Neural progenitor cell (in vitro differentiated cells): ENCODE measurements around the gene EBP. TPM values are rescaled to one million over a fixed set of nuclear protein-coding genes. Genes with fewer than 3 reads are reported as not detected.

ENCODE experiments used
- DNase-seq: peaks from one replicate; pipeline ENCODE4 v3.0.0-alpha.2; 2016; ENCODE audit warnings: low spot score
- H2AFZ ChIP-seq: fragments of 200-600 bp; sonication (generic); replicated peaks from 2 replicates; pipeline ENCODE4 v1.6.1; 2016; ENCODE audit warnings: antibody characterized with exemption
- H3F3A ChIP-seq: fragments of 200-600 bp; sonication (generic); 2 replicates; pipeline ENCODE4 v1.6.1; 2016; ENCODE audit warnings: antibody characterized with exemption, low read depth
- H3K27ac ChIP-seq: fragments of 200-600 bp; sonication (generic); 2 replicates; pipeline ENCODE4 v1.5.1; 2016; ENCODE audit warnings: mild to moderate bottlenecking
- H3K27me3 ChIP-seq: fragments of 200-600 bp; sonication (generic); 2 replicates; pipeline ENCODE4 v1.6.1; 2016; ENCODE audit warnings: mild to moderate bottlenecking, moderate library complexity
- H3K36me3 ChIP-seq: fragments of 200-600 bp; sonication (generic); 2 replicates; pipeline ENCODE4 v1.5.1; 2016
- H3K4me1 ChIP-seq: fragments of 200-600 bp; sonication (generic); 2 replicates; pipeline ENCODE4 v1.6.1; 2016; ENCODE audit warnings: mixed run types
- H3K4me2 ChIP-seq: fragments of 200-600 bp; sonication (generic); 2 replicates; pipeline ENCODE4 v1.6.1; 2016
- H3K4me3 ChIP-seq: fragments of 200-600 bp; sonication (generic); 2 replicates; pipeline ENCODE4 v1.5.1; 2016
- H3K79me2 ChIP-seq: fragments of 200-600 bp; sonication (generic); 2 replicates; pipeline ENCODE4 v1.6.1; 2016; ENCODE audit warnings: low read depth
- H3K9ac ChIP-seq: fragments of 200-600 bp; sonication (generic); 2 replicates; pipeline ENCODE4 v1.6.1; 2016
- H3K9me3 ChIP-seq: fragments of 200-600 bp; sonication (generic); 2 replicates; pipeline ENCODE4 v1.5.1; 2016; ENCODE audit warnings: low read depth
- H4K20me1 ChIP-seq: fragments of 200-600 bp; sonication (generic); 2 replicates; pipeline ENCODE4 v1.6.1; 2016; ENCODE audit warnings: low read depth
- H3K27ac Mint-ChIP-seq: 3 replicates; pipeline ENCODE4 v1.8.0; 2021; ENCODE audit warnings: mixed read lengths
- H3K27me3 Mint-ChIP-seq: 2 replicates; pipeline ENCODE4 v1.8.0; 2022; ENCODE audit warnings: low read depth, mild to moderate bottlenecking, inconsistent platforms, moderate library complexity, mixed read lengths; ENCODE audit not compliant: insufficient read depth
- H3K36me3 Mint-ChIP-seq: 3 replicates; pipeline ENCODE4 v1.8.0; 2021; ENCODE audit warnings: mixed read lengths
- H3K4me1 Mint-ChIP-seq: 3 replicates; pipeline ENCODE4 v1.8.0; 2021; ENCODE audit warnings: mixed read lengths
- H3K4me3 Mint-ChIP-seq: 3 replicates; pipeline ENCODE4 v1.8.0; 2021; ENCODE audit warnings: mild to moderate bottlenecking, moderate library complexity, mixed read lengths
- H3K9me3 Mint-ChIP-seq: 3 replicates; pipeline ENCODE4 v1.8.0; 2020; ENCODE audit warnings: mixed read lengths
- CTCF ChIP-seq: fragments of 200-600 bp; sonication (generic); IDR thresholded peaks from 2 replicates; pipeline ENCODE4 v1.5.1; 2017; ENCODE audit warnings: antibody characterized with exemption, mild to moderate bottlenecking
- EZH2 ChIP-seq: fragments of 200-600 bp; sonication (generic); IDR thresholded peaks from 2 replicates; pipeline ENCODE4 v1.6.1; 2017; ENCODE audit warnings: antibody characterized with exemption, mild to moderate bottlenecking, moderate library complexity
- EZH2phosphoT487 ChIP-seq: fragments of 200-600 bp; sonication (generic); IDR thresholded peaks from 2 replicates; pipeline ENCODE4 v1.6.1; 2017; ENCODE audit warnings: antibody characterized with exemption
- total RNA-seq: library from RNA; depleted of rRNA; stranded (reverse); fragments of >200 nt; gene quantifications from 2 replicates; pipeline ENCODE4 v1.2.3, GENCODE V29; 2015; ENCODE audit warnings: low replicate concordance

The EBP gene
- total RNA-seq, 1 donor from 2014 or later = 74.6 TPM

GRCh38 chrX:48473704-48473990, 48.0 kb upstream of the EBP start:
- no peaks in the 10 kb centered on the region for H3K36me3 ChIP-seq
- H3K9me3 ChIP-seq = no peaks in the 10 kb centered on the region
- H3K9ac ChIP-seq = no peak overlapping the region
- no peak overlapping the region for H3K27ac ChIP-seq
- H2AFZ ChIP-seq = no peak overlapping the region
- H3K79me2 ChIP-seq = peaks cover 22% of the 10 kb centered on the region
- H4K20me1 ChIP-seq = no peaks in the 10 kb centered on the region
- H3K4me3 ChIP-seq = no peak overlapping the region
- peak overlapping the region; percentile 71 for H3K4me3 Mint-ChIP-seq
- H3K27ac Mint-ChIP-seq = no peak overlapping the region
- peaks cover 3% of the 10 kb centered on the region for H3K36me3 Mint-ChIP-seq
- H3K27me3 Mint-ChIP-seq = peaks cover 7% of the 10 kb centered on the region
- H3F3A ChIP-seq = peaks cover 15% of the 10 kb centered on the region
- no peak for DNase-seq
- no peak overlapping the region for H3K4me2 ChIP-seq
- H3K9me3 Mint-ChIP-seq = peaks cover 20% of the 10 kb centered on the region
- H3K4me1 ChIP-seq = peaks cover 15% of the 10 kb centered on the region
- no peaks in the 10 kb centered on the region for H3K27me3 ChIP-seq
- peaks cover 36% of the 10 kb centered on the region for H3K4me1 Mint-ChIP-seq
- no peak for TF ChIP-seq CTCF

GRCh38 chrX:48474127-48474526, 47.5 kb upstream of the EBP start:
- peaks cover 15% of the 10 kb centered on the region for H3K4me1 ChIP-seq
- H3K36me3 ChIP-seq = no peaks in the 10 kb centered on the region
- H3F3A ChIP-seq = peaks cover 15% of the 10 kb centered on the region
- no peak overlapping the region for H3K27ac ChIP-seq
- H3K4me3 Mint-ChIP-seq = peak overlapping the region; percentile 70
- H3K79me2 ChIP-seq = peaks cover 22% of the 10 kb centered on the region
- H3K27ac Mint-ChIP-seq = peak overlapping the region; percentile 36
- H3K4me3 ChIP-seq = no peak overlapping the region
- H3K4me1 Mint-ChIP-seq = peaks cover 36% of the 10 kb centered on the region
- H3K9me3 ChIP-seq = no peaks in the 10 kb centered on the region
- H3K27me3 Mint-ChIP-seq = peaks cover 6% of the 10 kb centered on the region
- H3K27me3 ChIP-seq = no peaks in the 10 kb centered on the region
- H3K36me3 Mint-ChIP-seq = peaks cover 3% of the 10 kb centered on the region
- peaks cover 20% of the 10 kb centered on the region for H3K9me3 Mint-ChIP-seq
- H2AFZ ChIP-seq = no peak overlapping the region
- no peak overlapping the region for H3K4me2 ChIP-seq
- DNase-seq = peak; percentile 23
- H4K20me1 ChIP-seq = no peaks in the 10 kb centered on the region
- TF ChIP-seq EZH2 = no peak
- peak; percentile 27 for TF ChIP-seq CTCF
- no peak overlapping the region for H3K9ac ChIP-seq

GRCh38 chrX:48474581-48474980, 47.0 kb upstream of the EBP start:
- H3K4me1 Mint-ChIP-seq = peaks cover 36% of the 10 kb centered on the region
- DNase-seq = no peak
- peak overlapping the region; percentile 91 for H3K4me3 Mint-ChIP-seq
- peaks cover 5% of the 10 kb centered on the region for H3K27me3 Mint-ChIP-seq
- H3K36me3 ChIP-seq = no peaks in the 10 kb centered on the region
- no peaks in the 10 kb centered on the region for H4K20me1 ChIP-seq
- no peak overlapping the region for H3K9ac ChIP-seq
- peaks cover 20% of the 10 kb centered on the region for H3K9me3 Mint-ChIP-seq
- no peaks in the 10 kb centered on the region for H3K27me3 ChIP-seq
- TF ChIP-seq CTCF (no peak), EZH2 (no peak), EZH2phosphoT487 (no peak)
- peaks cover 15% of the 10 kb centered on the region for H3K4me1 ChIP-seq
- H3K27ac Mint-ChIP-seq = no peak overlapping the region
- H2AFZ ChIP-seq = no peak overlapping the region
- no peaks in the 10 kb centered on the region for H3K9me3 ChIP-seq
- H3K4me2 ChIP-seq = peak overlapping the region; percentile 81
- no peak overlapping the region for H3K27ac ChIP-seq
- H3F3A ChIP-seq = peaks cover 15% of the 10 kb centered on the region
- peaks cover 22% of the 10 kb centered on the region for H3K79me2 ChIP-seq
- peaks cover 3% of the 10 kb centered on the region for H3K36me3 Mint-ChIP-seq
- no peak overlapping the region for H3K4me3 ChIP-seq

- Histone ChIP-seq H3K79me2 (peaks cover 22% of the 10 kb centered on the region), H3K4me3 (peak overlapping the region; percentile 62), H3K9ac (no peak overlapping the region), H3K4me1 (peaks cover 15% of the 10 kb centered on the region), H3K27me3 (no peaks in the 10 kb centered on the region), H3F3A (peaks cover 15% of the 10 kb centered on the region), H3K4me2 (peak overlapping the region; percentile 81), H3K27ac (no peak overlapping the region), H4K20me1 (no peaks in the 10 kb centered on the region), H3K9me3 (no peaks in the 10 kb centered on the region), H2AFZ (peak overlapping the region; percentile 86), H3K36me3 (no peaks in the 10 kb centered on the region)
- TF ChIP-seq CTCF = no peak
- no peak for TF ChIP-seq EZH2phosphoT487
- no peak for TF ChIP-seq EZH2
- H3K9me3 Mint-ChIP-seq = peaks cover 20% of the 10 kb centered on the region
- DNase-seq = no peak
- H3K4me3 Mint-ChIP-seq = peak overlapping the region; percentile 91
- H3K27ac Mint-ChIP-seq = no peak overlapping the region
- peaks cover 5% of the 10 kb centered on the region for H3K27me3 Mint-ChIP-seq
- peaks cover 3% of the 10 kb centered on the region for H3K36me3 Mint-ChIP-seq
- H3K4me1 Mint-ChIP-seq = peaks cover 36% of the 10 kb centered on the region
Observed at GRCh38 chrX:48475296-48475695, 46.3 kb upstream of the EBP start.
